Esophagus squamous epithelium (tissue), 5 donors: ENCODE measurements around the gene DYRK1B. TPM values are rescaled to one million over a fixed set of nuclear protein-coding genes. Genes with fewer than 3 reads are reported as not detected.
"Not testable (repeated sequence)": the region's sequence is repeated elsewhere in the genome, so short reads cannot be mapped to it uniquely, and the experiment has no call there.

Source experiments
- DNase-seq: peaks from one replicate; lab custom pipeline; 2025; lab: John Stamatoyannopoulos, UW
- H3K27ac ChIP-seq, 4 donors: fragments of 200-600 bp; sonication (generic); one replicate each; pipeline ENCODE4 v1.5.1; 2016 to 2019; ENCODE audit warnings: mild to moderate bottlenecking in 1 of 4
- H3K27me3 ChIP-seq, 4 donors: fragments of 200-600 bp; sonication (generic); 1 replicate in 3 of 4; 2 replicates in 1 of 4; pipeline versions ENCODE4 v1.5.1 to v1.6.0; 2017 to 2021; ENCODE audit warnings: antibody characterized with exemption in 1 of 4
- H3K36me3 ChIP-seq, 3 donors: fragments of 200-600 bp; sonication (generic); one replicate each; pipeline ENCODE4 v1.5.1; 2016 to 2019
- H3K4me1 ChIP-seq, 3 donors: fragments of 200-600 bp; sonication (generic); one replicate each; pipeline ENCODE4 v1.5.1; 2017 to 2019
- H3K4me3 ChIP-seq, 4 donors: fragments of 200-600 bp; sonication (generic); 1 replicate in 3 of 4; 2 replicates in 1 of 4; pipeline ENCODE4 v1.5.1; 2016 to 2019; ENCODE audit warnings: mild to moderate bottlenecking in 2 of 4, moderate library complexity in 1 of 4
- H3K9me3 ChIP-seq, 3 donors: fragments of 200-600 bp; sonication (generic); one replicate each; pipeline ENCODE4 v1.5.1; 2016 to 2019
- POLR2A ChIP-seq, 4 donors: fragments of 450-650 bp; IDR thresholded peaks; one replicate each; pipeline ENCODE4 v1.6.1; 2017; ENCODE audit warnings: antibody characterized with exemption in 4 of 4, mild to moderate bottlenecking in 4 of 4, moderate library complexity in 3 of 4
- WGBS, 2 donors: methylation state at CpG; one replicate each; pipeline ENCODE4 v1.1.5; 2018; 5-methylcytosine and 5-hydroxymethylcytosine counted together
- intact Hi-C: fragments of 100-400 bp; cut with DNase I; formaldehyde crosslinking; loops from one replicate; pipeline ENCODE4 v1.15.0; 2022
- total RNA-seq, 4 donors: library from RNA; depleted of rRNA; stranded (reverse); fragments of >200 nt; gene quantifications; one replicate each; pipeline ENCODE4 v1.1.0, GENCODE V29; 2016
- TF ChIP-seq, protein P1 (sequence below), 6 experiments: fragments of 450-650 bp in 4 of 6; fragments of 200-600 bp in 2 of 6; sonication (generic) in 2 of 6; IDR thresholded peaks; one replicate each; pipeline ENCODE4 v1.5.1; 2016 to 2019; ENCODE audit warnings: antibody characterized with exemption in 6 of 6, mild to moderate bottlenecking in 4 of 6, moderate library complexity in 4 of 6
- donor health status: DM: yes; HTN: yes; CAD: no.

Gene DYRK1B
- total RNA-seq, 4 donors from 2014 or later = 3.9 to 12.6 (median 6.3) TPM

DNA sequence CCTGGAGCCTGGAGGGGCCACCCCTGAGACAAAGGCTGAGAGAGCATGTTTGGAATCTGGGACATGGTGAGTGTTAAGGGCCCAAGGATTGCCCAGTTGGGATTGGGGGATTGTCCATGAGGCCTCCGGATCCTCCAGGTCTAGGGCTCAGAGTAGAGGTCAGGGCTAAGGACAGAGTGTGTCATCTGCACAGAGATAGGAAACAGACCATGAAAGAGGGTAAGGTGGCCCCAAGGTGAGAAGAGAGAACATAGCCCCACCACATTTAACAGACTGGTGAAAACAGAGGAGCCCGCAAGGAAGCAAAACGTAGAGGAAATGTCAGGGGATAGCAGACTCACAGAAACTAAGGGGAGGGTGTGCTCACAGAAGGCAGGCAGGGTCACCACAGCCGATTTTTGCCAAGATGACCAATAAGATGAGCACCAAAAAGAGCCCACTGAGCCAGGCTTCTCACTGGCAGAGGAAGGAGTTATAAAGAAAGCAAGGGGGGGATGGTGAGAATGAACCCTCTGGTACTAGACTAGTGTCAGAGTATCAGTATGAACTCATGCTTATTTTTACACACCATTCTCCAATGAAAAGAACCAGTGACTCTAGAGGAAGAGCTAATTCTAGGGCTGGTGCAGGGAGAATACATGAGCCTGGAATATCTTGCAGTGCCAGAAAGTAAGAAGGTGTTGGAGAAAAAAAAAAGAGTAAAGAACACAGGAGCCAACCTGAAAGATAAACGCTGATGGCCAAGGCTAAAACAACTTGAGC lies 17.5 kb downstream of the DYRK1B start:
- Histone ChIP-seq H3K9me3 (no peaks in the 10 kb centered on the region), H3K27me3 (no peaks in the 10 kb centered on the region), H3K4me1 (peaks cover 0 to 14% (median 0%) of the 10 kb centered on the region in 3 donors), H3K4me3 (no peak overlapping the region), H3K27ac (no peak overlapping the region), H3K36me3 (peaks cover 0 to 5% (median 0%) of the 10 kb centered on the region in 3 donors)
- WGBS, 2 donors = 86 to 87% methylated on average over 5 of the region's 5 CpGs
- DNase-seq = no peak
- intact Hi-C loops = no loop called here
- TF ChIP-seq, protein P1, sequence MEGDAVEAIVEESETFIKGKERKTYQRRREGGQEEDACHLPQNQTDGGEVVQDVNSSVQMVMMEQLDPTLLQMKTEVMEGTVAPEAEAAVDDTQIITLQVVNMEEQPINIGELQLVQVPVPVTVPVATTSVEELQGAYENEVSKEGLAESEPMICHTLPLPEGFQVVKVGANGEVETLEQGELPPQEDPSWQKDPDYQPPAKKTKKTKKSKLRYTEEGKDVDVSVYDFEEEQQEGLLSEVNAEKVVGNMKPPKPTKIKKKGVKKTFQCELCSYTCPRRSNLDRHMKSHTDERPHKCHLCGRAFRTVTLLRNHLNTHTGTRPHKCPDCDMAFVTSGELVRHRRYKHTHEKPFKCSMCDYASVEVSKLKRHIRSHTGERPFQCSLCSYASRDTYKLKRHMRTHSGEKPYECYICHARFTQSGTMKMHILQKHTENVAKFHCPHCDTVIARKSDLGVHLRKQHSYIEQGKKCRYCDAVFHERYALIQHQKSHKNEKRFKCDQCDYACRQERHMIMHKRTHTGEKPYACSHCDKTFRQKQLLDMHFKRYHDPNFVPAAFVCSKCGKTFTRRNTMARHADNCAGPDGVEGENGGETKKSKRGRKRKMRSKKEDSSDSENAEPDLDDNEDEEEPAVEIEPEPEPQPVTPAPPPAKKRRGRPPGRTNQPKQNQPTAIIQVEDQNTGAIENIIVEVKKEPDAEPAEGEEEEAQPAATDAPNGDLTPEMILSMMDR (IDR thresholded peaks at IDR 0.05) = no peak
- no peak for TF ChIP-seq POLR2A (IDR thresholded peaks at IDR 0.05)

DNA sequence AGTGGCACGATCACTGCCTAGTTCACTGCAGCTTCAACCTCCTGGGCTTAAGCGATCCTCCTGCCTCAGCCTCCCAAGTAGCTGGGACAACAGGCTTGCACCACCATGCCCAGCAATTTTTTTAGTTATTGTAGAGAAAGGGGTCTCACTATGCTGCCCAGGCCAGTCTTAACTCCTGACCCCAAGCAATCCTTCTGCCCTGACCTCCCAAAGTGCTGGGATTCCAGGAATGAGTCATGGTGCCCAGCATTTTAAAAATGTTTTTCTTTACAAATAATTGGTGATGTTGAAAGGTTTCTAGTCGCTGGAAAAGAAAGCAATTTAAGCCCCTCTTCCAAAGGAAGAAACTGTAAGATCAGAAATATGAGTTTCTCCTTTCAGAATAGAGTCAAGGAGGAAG lies 19.4 kb downstream of the DYRK1B start:
- Histone ChIP-seq H3K4me1 (peaks cover 0 to 13% (median 0%) of the 10 kb centered on the region in 3 donors), H3K4me3 (no peak overlapping the region), H3K9me3 (no peaks in the 10 kb centered on the region), H3K36me3 (peaks cover 0 to 5% (median 0%) of the 10 kb centered on the region in 3 donors), H3K27me3 (no peaks in the 10 kb centered on the region), H3K27ac (no peak overlapping the region)
- no peak for TF ChIP-seq POLR2A (IDR thresholded peaks at IDR 0.05)
- TF ChIP-seq, protein P1 (IDR thresholded peaks at IDR 0.05) = no peak
- intact Hi-C loops = no loop called here
- WGBS, 2 donors = 84 to 93% methylated on average over 3 of the region's 3 CpGs
- DNase-seq = no peak

DNA sequence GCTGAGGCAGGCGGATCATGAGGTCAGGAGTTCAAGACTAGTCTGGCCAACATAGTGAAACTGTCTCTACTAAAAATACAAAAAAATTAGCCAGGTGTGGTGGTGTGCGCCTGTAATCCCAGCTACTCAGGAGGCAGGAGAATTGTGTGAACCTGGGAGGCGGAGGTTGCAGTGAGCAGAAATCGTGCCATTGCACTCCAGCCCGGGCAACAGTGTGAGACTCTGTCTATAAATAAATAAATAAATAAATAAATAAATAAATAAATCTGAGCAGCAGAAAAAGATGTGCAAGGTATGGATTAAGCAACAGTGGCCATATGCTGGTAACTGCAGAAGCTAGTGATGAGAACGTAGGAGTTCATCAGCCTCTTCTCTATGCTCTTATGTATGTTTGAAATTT lies 19.9 kb downstream of the DYRK1B start:
- H3K27ac ChIP-seq = peak overlapping the region in 1 of 4 donors; percentile 20
- 79 to 81% methylated on average over 6 of the region's 6 CpGs for WGBS, 2 donors
- DNase-seq, H3K4me3 ChIP-seq, H3K9me3 ChIP-seq, H3K4me1 ChIP-seq, intact Hi-C loops, H3K27me3 ChIP-seq, H3K36me3 ChIP-seq: not testable (repeated sequence)

DNA sequence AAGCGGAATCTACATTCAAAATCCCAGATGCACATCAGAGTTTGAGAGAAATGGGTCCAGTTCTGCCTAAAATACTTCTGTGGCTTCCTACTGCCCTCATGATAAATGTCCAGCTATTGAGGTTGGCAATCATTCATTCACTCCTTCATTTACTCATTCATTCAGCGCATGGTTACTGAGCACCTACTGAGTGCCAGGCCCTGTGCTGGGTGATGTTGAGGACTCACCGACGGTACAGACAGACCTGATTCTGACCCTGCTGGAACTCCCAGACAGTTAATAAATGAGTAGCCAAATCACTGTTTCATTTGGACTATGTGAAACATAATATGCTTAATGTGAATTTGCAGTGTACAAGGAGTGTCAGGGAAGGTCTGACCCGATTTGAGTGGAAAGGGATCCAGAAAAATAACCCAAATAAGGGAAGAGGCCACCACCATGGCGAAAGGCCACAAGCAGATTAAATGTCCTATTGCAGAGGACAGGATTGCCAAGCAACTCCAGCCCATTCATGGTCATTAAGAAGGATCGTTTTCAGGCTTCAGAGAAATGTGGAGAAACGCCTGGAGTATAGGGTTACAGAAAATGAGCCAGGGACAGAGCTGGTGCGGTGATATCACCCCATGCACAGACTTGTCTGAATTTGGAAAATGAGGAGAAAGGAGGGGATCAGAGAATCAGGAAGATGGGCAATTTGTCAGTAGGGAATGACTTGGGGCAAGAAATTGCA lies 20.5 kb downstream of the DYRK1B start:
- TF ChIP-seq POLR2A (IDR thresholded peaks at IDR 0.05) = no peak
- TF ChIP-seq, protein P1 (IDR thresholded peaks at IDR 0.05) = no peak
- H3K27ac ChIP-seq = peak overlapping the region in 2 of 4 donors; percentile 39 to 45
- 45 to 53% methylated on average over 8 to 9 of the region's 9 CpGs for WGBS, 2 donors
- DNase-seq = no peak
- no peak overlapping the region for H3K4me3 ChIP-seq
- H3K27me3 ChIP-seq = no peaks in the 10 kb centered on the region
- H3K4me1 ChIP-seq = peaks cover 0 to 8% (median 0%) of the 10 kb centered on the region in 3 donors
- intact Hi-C loops = no loop called here
- H3K9me3 ChIP-seq = no peaks in the 10 kb centered on the region
- H3K36me3 ChIP-seq = peaks cover 0 to 5% (median 0%) of the 10 kb centered on the region in 3 donors

DNA sequence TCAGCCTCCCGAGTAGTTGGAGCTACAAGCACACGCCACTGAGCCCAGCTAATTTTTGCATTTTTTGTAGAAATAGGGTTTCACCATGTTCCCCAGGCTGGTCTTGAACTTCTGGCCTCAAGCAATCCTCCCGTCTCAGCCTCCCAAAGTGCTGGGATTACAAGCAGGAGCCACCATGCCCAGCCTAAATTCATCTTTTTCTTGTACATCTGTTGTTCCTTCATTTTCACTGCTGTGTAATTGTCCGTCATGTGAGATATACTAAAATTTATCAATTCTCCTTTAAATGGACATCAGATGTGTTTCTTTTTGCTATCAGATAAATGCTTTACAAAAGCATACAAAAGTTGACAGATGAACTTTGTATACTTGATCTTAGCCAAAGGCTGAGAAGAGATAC lies 22.9 kb downstream of the DYRK1B start:
- no peak for DNase-seq
- intact Hi-C loops = no loop called here
- TF ChIP-seq POLR2A (IDR thresholded peaks at IDR 0.05) = no peak
- TF ChIP-seq, protein P1 (IDR thresholded peaks at IDR 0.05) = no peak
- no peak overlapping the region for H3K4me3 ChIP-seq
- H3K27me3 ChIP-seq = no peaks in the 10 kb centered on the region
- 81 to 97% methylated on average over 2 to 4 of the region's 4 CpGs for WGBS, 2 donors
- H3K4me1 ChIP-seq = peaks cover 0 to 8% (median 0%) of the 10 kb centered on the region in 3 donors
- H3K9me3 ChIP-seq = no peaks in the 10 kb centered on the region
- H3K36me3 ChIP-seq = no peaks in the 10 kb centered on the region
- no peak overlapping the region for H3K27ac ChIP-seq
